K562 (cell line): ENCODE measurements around the gene IGLON5. TPM values are rescaled to one million over a fixed set of nuclear protein-coding genes. Genes with fewer than 3 reads are reported as not detected.

ENCODE experiments used
- BRCA1 ChIP-seq, 2 experiments: fragments of 450-650 bp in 1 of 2; sonication (generic) in 1 of 2; formaldehyde crosslinking in 1 of 2; IDR thresholded peaks; 2 replicates each; pipeline versions ENCODE4 v1.5.0 to v1.6.1; 2017 to 2020; ENCODE audit warnings: mild to moderate bottlenecking in 1 of 2, missing genetic modification reagents in 1 of 2
- CBX1 ChIP-seq: sonication (generic); IDR thresholded peaks from 2 replicates; pipeline ENCODE4 v1.6.1; 2016; ENCODE audit warnings: antibody characterized with exemption, low read depth, mild to moderate bottlenecking
- CREB1 ChIP-seq, 2 experiments: sonication (generic) in 1 of 2; formaldehyde crosslinking in 1 of 2; IDR thresholded peaks; 2 replicates each; pipeline versions ENCODE4 v1.6.1 to v1.8.0; 2012 to 2022; ENCODE audit warnings: inconsistent platforms in 1 of 2, mild to moderate bottlenecking in 1 of 2, missing genetic modification reagents in 1 of 2, moderate library complexity in 1 of 2
- CTBP1 ChIP-seq: fragments of 450-650 bp; IDR thresholded peaks from 2 replicates; pipeline ENCODE4 v1.6.1; 2016; ENCODE audit warnings: borderline replicate concordance
- E2F3 ChIP-seq: fragments of 250-450 bp; sonication (Bioruptor Pico); IDR thresholded peaks from 2 replicates; pipeline ENCODE4 v1.4.0; 2020; ENCODE audit warnings: mild to moderate bottlenecking
- EGR1 ChIP-seq: fragments of 450-650 bp; conservative IDR thresholded peaks from 2 replicates; pipeline ENCODE4 v1.6.1; 2017; ENCODE audit warnings: mild to moderate bottlenecking
- FOXP1 ChIP-seq: sonication (generic); formaldehyde crosslinking; IDR thresholded peaks from 2 replicates; pipeline ENCODE4 v1.8.0; 2022; ENCODE audit warnings: mild to moderate bottlenecking, missing genetic modification reagents
- HNRNPL ChIP-seq: fragments of 200-400 bp; formaldehyde crosslinking; IDR thresholded peaks from 2 replicates; pipeline ENCODE4 v1.6.1; 2017; ENCODE audit warnings: low read depth, mild to moderate bottlenecking, low read length
- MBD2 ChIP-seq: sonication (generic); IDR thresholded peaks from 2 replicates; pipeline ENCODE4 v1.6.1; 2016; ENCODE audit warnings: low read depth, borderline replicate concordance
- MYC ChIP-seq, 2 experiments: fragments of 250-450 bp in 1 of 2; sonication (Bioruptor Pico) in 1 of 2; IDR thresholded peaks; 2 replicates each; pipeline versions ENCODE4 v1.5.1 to v1.6.1; 2012 to 2021; ENCODE audit warnings: low read depth in 2 of 2, borderline replicate concordance in 1 of 2, improper control_type of control experiment in 1 of 2, low read length in 1 of 2, mild to moderate bottlenecking in 1 of 2, moderate library complexity in 1 of 2
- NFE2 ChIP-seq: IDR thresholded peaks from 2 replicates; pipeline ENCODE4 v1.6.1; 2014; ENCODE audit warnings: antibody characterized with exemption, low read depth
- SNIP1 ChIP-seq: fragments of 450-650 bp; IDR thresholded peaks from 2 replicates; pipeline ENCODE4 v1.7.1; 2017; ENCODE audit warnings: low read depth, mild to moderate bottlenecking
- STAT5B ChIP-seq: fragments of 250-450 bp; sonication (Bioruptor Pico); IDR thresholded peaks from 2 replicates; pipeline ENCODE4 v1.8.0; 2021; ENCODE audit warnings: mild to moderate bottlenecking, inconsistent platforms
- ZFX ChIP-seq: sonication (generic); formaldehyde crosslinking; IDR thresholded peaks from 2 replicates; pipeline ENCODE4 v1.8.0; 2022; ENCODE audit warnings: mild to moderate bottlenecking, missing genetic modification reagents, moderate library complexity
- ZNF12 ChIP-seq: sonication (generic); formaldehyde crosslinking; IDR thresholded peaks from 2 replicates; pipeline ENCODE4 v1.4.0; 2020; ENCODE audit warnings: mild to moderate bottlenecking, missing genetic modification reagents
- polyA plus RNA-seq, 8 experiments: library from polyadenylated mRNA; depleted of rRNA in 4 of 8; stranded (reverse) in 5 of 8; unstranded in 3 of 8; fragments of >200 nt; fragmentation: Nextera tagmentation in 2 of 8; fragmentation: Illumina TruSeq in 1 of 8; extraction: Ambion mirVana in 2 of 8; extraction: Trizol in 1 of 8; gene quantifications; 2 replicates each; pipeline versions ENCODE4 v1.2.1 to v1.2.3, GENCODE V29; 2011 to 2014; ENCODE audit warnings: inconsistent platforms in 1 of 8, missing spikeins in 1 of 8
- total RNA-seq, 7 experiments: library from RNA; depleted of rRNA in 6 of 7; stranded (reverse); fragments of >200 nt in 6 of 7; fragmentation: Illumina TruSeq in 2 of 7; extraction: Trizol in 2 of 7; gene quantifications; 2 replicates each; pipeline versions ENCODE4 v1.2.1 to v1.2.3, GENCODE V29; 2011 to 2021; ENCODE audit warnings: low replicate concordance in 1 of 7
- TF ChIP-seq, protein P1 (sequence below), 3 experiments: IDR thresholded peaks in 2 of 3; conservative IDR thresholded peaks in 1 of 3; 2 replicates each; pipeline ENCODE4 v1.5.1; 2011 to 2012; ENCODE audit warnings: low read length in 3 of 3, mild to moderate bottlenecking in 3 of 3, control low read depth in 2 of 3, improper control_type of control experiment in 1 of 3, inconsistent platforms in 1 of 3, low read depth in 1 of 3, mixed read lengths in 1 of 3, moderate library complexity in 1 of 3; ENCODE audit not compliant: insufficient read depth in 2 of 3
- TF ChIP-seq, protein P2 (sequence below): fragments of 450-650 bp; formaldehyde crosslinking; IDR thresholded peaks from 2 replicates; pipeline ENCODE4 v1.4.0; 2020; ENCODE audit warnings: mild to moderate bottlenecking, mixed read lengths
- TF ChIP-seq, protein P3 (sequence below): fragments of 200-400 bp; formaldehyde crosslinking; IDR thresholded peaks from 2 replicates; pipeline ENCODE4 v1.6.1; 2017; ENCODE audit warnings: mild to moderate bottlenecking, low read depth, low read length, moderate library complexity
- TF ChIP-seq, protein P4 (sequence below): fragments of 250-450 bp; sonication (Bioruptor Pico); IDR thresholded peaks from 2 replicates; pipeline ENCODE4 v1.5.1; 2021; ENCODE audit warnings: mild to moderate bottlenecking

Gene IGLON5
- total and polyA plus RNA-seq, 9 of the 15 experiments (the other 6 are each of a cell fraction or from before 2014, with no cell fraction given), result 0.03 to 0.22 (median 0.14) TPM; not detected in 2

DNA sequence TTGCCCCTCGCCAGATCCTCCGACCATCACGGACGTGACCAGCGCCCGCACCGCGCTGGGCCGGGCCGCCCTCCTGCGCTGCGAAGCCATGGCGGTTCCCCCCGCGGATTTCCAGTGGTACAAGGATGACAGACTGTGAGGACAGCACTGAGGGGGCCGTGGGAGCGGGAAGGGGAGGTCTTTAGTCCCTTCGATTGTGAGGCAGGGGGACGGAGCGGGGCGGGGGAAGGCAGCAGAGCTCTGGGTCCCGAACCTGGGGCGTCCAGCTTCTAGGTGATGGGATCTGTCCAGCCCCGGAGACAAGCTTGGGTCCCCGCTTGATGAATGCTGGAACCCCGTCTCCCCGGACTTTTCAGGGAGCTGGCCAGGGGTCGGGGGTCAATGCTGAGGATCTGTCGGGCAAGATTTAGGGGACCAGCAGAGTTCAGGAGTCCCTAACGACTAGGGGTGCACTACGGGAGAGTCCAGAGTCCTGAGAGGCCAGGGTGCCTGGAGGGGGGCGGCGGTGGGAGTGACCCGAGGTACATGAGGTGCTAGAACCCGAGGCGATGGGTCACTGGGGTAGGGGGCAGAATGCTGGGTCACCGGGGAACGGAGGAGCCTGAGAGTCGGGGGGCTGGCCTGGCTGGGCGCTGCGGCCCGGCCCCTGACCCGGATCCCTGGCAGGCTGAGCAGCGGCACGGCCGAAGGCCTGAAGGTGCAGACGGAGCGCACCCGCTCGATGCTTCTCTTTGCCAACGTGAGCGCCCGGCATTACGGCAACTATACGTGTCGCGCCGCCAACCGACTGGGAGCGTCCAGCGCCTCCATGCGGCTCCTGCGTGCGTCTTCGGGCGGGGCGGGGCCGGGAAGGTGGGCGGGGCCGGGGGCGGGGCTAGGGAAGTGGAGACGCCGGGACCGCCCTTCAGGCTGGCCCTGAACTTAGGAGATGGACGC, 15.9 kb downstream of the IGLON5 start (continued):
- TF ChIP-seq CREB1 (IDR thresholded peaks at IDR 0.05) (peak; percentile 21; the same call in 1 of the 2 replicates), CREB1 (CRISPR knock-in tag; IDR thresholded peaks at IDR 0.05) (no peak), E2F3 (CRISPR knock-in tag) (no peak), BRCA1 (IDR thresholded peaks at IDR 0.05) (no peak), BRCA1 (CRISPR knock-in tag; IDR thresholded peaks at IDR 0.05) (no peak), SNIP1 (no peak), STAT5B (CRISPR knock-in tag) (no peak), ZNF12 (CRISPR knock-in tag) (no peak), ZFX (CRISPR knock-in tag) (peak; percentile 70), NFE2 (no peak), MBD2 (no peak), FOXP1 (CRISPR knock-in tag) (0 out of 2 replicates have a peak, but pooled peaks have one; percentile 12), EGR1 (0 out of 2 replicates have a peak, but pooled peaks have one; percentile 1), CBX1 (peak; percentile 78; the same call in 1 of the 2 replicates), HNRNPL (no peak), CTBP1 (0 out of 2 replicates have a peak, but pooled peaks have one; percentile 32), MYC (IDR thresholded peaks at IDR 0.05; ENCODE audit: low read depth, low read length) (peak; percentile 63; the same call in 1 of the 2 replicates), MYC (CRISPR knock-in tag; IDR thresholded peaks at IDR 0.05; ENCODE audit: borderline replicate concordance, low read depth) (no peak)
- TF ChIP-seq, protein P1, sequence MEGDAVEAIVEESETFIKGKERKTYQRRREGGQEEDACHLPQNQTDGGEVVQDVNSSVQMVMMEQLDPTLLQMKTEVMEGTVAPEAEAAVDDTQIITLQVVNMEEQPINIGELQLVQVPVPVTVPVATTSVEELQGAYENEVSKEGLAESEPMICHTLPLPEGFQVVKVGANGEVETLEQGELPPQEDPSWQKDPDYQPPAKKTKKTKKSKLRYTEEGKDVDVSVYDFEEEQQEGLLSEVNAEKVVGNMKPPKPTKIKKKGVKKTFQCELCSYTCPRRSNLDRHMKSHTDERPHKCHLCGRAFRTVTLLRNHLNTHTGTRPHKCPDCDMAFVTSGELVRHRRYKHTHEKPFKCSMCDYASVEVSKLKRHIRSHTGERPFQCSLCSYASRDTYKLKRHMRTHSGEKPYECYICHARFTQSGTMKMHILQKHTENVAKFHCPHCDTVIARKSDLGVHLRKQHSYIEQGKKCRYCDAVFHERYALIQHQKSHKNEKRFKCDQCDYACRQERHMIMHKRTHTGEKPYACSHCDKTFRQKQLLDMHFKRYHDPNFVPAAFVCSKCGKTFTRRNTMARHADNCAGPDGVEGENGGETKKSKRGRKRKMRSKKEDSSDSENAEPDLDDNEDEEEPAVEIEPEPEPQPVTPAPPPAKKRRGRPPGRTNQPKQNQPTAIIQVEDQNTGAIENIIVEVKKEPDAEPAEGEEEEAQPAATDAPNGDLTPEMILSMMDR (IDR thresholded peaks at IDR 0.05 in 2 of 3, conservative IDR thresholded peaks at IDR 0.05 in 1 of 3; ENCODE audit: insufficient read depth in 2 of 3, low read depth in 1 of 3, low read length in 3 of 3), result peak; percentile 30 to 64 (median 48); a peak in 4 of 6 replicates
- TF ChIP-seq, protein P2, sequence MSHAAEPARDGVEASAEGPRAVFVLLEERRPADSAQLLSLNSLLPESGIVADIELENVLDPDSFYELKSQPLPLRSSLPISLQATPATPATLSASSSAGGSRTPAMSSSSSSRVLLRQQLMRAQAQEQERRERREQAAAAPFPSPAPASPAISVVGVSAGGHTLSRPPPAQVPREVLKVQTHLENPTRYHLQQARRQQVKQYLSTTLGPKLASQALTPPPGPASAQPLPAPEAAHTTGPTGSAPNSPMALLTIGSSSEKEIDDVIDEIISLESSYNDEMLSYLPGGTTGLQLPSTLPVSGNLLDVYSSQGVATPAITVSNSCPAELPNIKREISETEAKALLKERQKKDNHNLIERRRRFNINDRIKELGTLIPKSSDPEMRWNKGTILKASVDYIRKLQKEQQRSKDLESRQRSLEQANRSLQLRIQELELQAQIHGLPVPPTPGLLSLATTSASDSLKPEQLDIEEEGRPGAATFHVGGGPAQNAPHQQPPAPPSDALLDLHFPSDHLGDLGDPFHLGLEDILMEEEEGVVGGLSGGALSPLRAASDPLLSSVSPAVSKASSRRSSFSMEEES (CRISPR knock-in tag), result no peak
- TF ChIP-seq, protein P3, sequence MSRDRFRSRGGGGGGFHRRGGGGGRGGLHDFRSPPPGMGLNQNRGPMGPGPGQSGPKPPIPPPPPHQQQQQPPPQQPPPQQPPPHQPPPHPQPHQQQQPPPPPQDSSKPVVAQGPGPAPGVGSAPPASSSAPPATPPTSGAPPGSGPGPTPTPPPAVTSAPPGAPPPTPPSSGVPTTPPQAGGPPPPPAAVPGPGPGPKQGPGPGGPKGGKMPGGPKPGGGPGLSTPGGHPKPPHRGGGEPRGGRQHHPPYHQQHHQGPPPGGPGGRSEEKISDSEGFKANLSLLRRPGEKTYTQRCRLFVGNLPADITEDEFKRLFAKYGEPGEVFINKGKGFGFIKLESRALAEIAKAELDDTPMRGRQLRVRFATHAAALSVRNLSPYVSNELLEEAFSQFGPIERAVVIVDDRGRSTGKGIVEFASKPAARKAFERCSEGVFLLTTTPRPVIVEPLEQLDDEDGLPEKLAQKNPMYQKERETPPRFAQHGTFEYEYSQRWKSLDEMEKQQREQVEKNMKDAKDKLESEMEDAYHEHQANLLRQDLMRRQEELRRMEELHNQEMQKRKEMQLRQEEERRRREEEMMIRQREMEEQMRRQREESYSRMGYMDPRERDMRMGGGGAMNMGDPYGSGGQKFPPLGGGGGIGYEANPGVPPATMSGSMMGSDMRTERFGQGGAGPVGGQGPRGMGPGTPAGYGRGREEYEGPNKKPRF, result no peak
- TF ChIP-seq, protein P4, sequence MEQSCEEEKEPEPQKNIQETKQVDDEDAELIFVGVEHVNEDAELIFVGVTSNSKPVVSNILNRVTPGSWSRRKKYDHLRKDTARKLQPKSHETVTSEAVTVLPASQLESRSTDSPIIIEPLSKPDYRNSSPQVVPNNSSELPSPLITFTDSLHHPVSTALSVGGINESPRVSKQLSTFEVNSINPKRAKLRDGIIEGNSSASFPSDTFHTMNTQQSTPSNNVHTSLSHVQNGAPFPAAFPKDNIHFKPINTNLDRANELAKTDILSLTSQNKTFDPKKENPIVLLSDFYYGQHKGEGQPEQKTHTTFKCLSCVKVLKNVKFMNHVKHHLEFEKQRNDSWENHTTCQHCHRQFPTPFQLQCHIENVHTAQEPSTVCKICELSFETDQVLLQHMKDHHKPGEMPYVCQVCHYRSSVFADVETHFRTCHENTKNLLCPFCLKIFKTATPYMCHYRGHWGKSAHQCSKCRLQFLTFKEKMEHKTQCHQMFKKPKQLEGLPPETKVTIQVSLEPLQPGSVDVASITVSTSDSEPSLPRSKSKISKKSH (CRISPR knock-in tag), result no peak
